Testis (tissue), 2 donors: Measurements from ENCODE around the gene MYB.

Experiments
- POLR2A ChIP-seq: fragments of 450-650 bp; IDR thresholded peaks from one replicate; pipeline ENCODE4 v1.6.1; 2017; ENCODE audit warnings: antibody characterized with exemption, mild to moderate bottlenecking, moderate library complexity
- TF ChIP-seq, protein P1 (sequence below), 3 experiments: fragments of 450-650 bp in 2 of 3; fragments of 200-600 bp in 1 of 3; sonication (generic) in 1 of 3; IDR thresholded peaks; one replicate each; pipeline ENCODE4 v1.5.1; 2016 to 2019; ENCODE audit warnings: antibody characterized with exemption in 3 of 3, mild to moderate bottlenecking in 2 of 3, moderate library complexity in 1 of 3

DNA sequence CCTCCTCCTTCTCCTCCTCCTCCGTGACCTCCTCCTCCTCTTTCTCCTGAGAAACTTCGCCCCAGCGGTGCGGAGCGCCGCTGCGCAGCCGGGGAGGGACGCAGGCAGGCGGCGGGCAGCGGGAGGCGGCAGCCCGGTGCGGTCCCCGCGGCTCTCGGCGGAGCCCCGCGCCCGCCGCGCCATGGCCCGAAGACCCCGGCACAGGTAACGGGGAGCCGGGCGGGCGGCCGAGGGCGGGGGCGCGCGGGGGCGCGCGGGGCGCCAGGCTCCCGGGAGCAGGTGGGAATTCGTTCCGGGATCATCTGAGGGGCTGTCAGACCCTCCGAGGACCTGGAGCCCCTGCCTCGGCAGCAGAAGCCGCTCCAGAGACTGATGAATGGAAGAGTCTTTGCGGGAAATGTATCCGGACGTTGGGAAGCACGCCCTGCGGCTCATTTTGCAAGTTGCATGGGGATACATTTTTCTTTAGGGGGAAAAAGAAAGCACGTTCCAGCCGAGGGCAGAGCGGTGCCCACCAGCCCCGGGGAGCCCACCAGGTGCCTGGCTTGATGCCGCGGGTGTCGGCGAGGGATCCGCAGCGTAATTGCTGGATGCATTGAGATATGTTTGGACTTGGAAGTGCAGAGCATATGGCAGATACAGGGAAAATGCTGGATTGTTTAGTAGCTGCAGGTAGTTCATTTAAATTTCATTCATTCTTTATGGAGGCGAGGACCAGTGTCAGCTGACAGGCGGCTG is 394 bp downstream of the MYB start:
- TF ChIP-seq, protein P1, sequence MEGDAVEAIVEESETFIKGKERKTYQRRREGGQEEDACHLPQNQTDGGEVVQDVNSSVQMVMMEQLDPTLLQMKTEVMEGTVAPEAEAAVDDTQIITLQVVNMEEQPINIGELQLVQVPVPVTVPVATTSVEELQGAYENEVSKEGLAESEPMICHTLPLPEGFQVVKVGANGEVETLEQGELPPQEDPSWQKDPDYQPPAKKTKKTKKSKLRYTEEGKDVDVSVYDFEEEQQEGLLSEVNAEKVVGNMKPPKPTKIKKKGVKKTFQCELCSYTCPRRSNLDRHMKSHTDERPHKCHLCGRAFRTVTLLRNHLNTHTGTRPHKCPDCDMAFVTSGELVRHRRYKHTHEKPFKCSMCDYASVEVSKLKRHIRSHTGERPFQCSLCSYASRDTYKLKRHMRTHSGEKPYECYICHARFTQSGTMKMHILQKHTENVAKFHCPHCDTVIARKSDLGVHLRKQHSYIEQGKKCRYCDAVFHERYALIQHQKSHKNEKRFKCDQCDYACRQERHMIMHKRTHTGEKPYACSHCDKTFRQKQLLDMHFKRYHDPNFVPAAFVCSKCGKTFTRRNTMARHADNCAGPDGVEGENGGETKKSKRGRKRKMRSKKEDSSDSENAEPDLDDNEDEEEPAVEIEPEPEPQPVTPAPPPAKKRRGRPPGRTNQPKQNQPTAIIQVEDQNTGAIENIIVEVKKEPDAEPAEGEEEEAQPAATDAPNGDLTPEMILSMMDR (IDR thresholded peaks at IDR 0.05): no peak
- TF ChIP-seq POLR2A: no peak
